Measurements from ENCODE around the gene ARHGEF4. TPM values are rescaled to one million over a fixed set of nuclear protein-coding genes. Genes with fewer than 3 reads are reported as not detected.

The ARHGEF4 gene
- total RNA-seq, 1 donor from 2014 or later, result 43.2 TPM

DNA sequence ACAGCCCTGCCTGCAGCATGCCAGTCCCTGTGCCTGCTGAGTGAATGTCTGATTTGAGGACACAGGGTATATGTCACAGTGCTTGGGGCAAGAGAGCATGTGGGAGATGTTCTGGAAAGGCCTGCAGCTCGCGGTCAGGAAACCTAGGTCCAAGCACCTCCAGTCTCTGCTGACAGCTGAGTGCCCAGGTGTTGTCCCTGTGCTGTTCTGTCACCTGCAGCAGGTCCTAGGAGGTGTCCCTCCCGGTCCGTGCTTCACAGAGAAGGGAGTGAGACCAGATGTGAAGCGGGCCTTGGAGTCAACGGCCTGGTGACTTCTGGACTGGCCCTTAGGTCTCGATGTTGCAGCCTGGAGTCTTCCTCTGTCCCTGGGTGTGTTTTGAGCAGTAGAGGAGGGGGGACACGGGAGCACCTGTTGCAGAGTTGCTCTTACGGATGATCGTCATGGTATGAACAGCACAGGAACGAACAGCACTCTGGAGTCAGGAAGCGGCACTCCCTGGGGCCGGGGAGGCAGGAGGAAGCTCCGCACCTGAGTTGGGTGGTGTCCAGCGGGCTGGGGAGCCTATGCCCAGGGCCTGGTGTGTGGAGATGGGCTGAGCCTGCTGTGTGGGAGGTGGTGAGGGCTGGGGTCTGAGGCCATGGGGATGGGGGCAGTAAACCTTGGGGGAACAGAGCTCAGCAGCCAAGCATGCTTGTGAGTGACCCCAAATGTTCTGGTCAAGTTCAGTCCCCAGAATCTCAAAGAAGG is 21.6 kb upstream of the ARHGEF4 start:
- FAIRE-seq, result no peak
- no peak for DNase-seq (ENCODE audit: low spot score in 2 of 2)

DNA sequence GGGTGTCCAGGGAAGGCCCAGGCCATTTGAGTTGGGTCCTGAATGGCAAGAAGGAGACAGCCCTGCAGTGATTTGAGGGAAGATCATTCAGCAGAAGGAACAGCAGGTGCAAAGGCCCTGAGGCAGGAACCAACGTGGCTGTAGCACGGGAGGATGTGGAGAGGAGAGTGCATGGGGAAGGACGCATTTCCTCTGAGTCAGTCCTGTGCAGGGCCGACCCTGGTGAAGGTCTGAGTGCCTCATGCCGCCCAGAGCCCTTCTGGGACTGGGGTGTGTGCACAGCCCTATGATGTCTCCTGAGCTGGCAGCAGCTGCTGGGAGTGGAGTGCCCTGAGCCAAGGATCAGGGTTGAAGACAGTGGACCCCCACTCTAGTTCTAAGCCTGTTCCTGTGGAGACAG is 17.9 kb upstream of the ARHGEF4 start:
- DNase-seq (ENCODE audit: low spot score in 2 of 2), result no peak

GRCh38 chr2:130819226-130819607 is 17.5 kb upstream of the ARHGEF4 start:
- FAIRE-seq, result no peak

More for the DNA sequence above, 17.9 kb upstream of the ARHGEF4 start:
- FAIRE-seq, result no peak

GRCh38 chr2:130819608-130820278 is 17.0 kb upstream of the ARHGEF4 start:
- FAIRE-seq, result no peak

More at GRCh38 chr2:130819226-130819607, 17.5 kb upstream of the ARHGEF4 start:
- DNase-seq (ENCODE audit: low spot score in 2 of 2), result no peak

GRCh38 chr2:130820279-130820861 is 16.3 kb upstream of the ARHGEF4 start:
- no peak for FAIRE-seq

More at GRCh38 chr2:130819608-130820278, 17.0 kb upstream of the ARHGEF4 start:
- no peak for DNase-seq (ENCODE audit: low spot score in 2 of 2)

GRCh38 chr2:130821867-130822266 is 14.8 kb upstream of the ARHGEF4 start:
- FAIRE-seq (no peak), DNase-seq (ENCODE audit: low spot score in 2 of 2) (no peak)

More at GRCh38 chr2:130820279-130820861, 16.3 kb upstream of the ARHGEF4 start:
- DNase-seq (ENCODE audit: low spot score in 2 of 2), result peak in 1 of 2 donors; percentile 53

DNA sequence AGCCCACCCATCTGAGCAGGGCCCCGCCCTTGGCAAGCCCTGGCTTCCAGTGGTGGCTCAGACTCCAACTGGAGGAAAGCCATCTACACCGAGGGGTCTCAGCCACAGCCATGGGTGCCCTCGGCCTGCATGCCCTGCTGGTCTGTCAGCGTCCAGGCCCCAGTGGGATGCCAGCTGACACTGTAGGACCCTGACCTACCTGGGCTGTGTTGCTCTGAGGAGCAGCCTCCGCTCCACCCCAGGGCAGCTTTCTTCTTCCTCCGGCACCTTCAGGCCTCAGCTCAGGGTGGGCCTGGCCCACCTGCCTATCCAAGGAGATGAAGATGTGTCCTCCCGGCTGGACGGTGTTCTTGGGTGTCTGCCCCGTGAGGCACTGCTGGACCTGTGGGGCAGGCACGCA is 13.9 kb upstream of the ARHGEF4 start:
- no peak for FAIRE-seq

DNA sequence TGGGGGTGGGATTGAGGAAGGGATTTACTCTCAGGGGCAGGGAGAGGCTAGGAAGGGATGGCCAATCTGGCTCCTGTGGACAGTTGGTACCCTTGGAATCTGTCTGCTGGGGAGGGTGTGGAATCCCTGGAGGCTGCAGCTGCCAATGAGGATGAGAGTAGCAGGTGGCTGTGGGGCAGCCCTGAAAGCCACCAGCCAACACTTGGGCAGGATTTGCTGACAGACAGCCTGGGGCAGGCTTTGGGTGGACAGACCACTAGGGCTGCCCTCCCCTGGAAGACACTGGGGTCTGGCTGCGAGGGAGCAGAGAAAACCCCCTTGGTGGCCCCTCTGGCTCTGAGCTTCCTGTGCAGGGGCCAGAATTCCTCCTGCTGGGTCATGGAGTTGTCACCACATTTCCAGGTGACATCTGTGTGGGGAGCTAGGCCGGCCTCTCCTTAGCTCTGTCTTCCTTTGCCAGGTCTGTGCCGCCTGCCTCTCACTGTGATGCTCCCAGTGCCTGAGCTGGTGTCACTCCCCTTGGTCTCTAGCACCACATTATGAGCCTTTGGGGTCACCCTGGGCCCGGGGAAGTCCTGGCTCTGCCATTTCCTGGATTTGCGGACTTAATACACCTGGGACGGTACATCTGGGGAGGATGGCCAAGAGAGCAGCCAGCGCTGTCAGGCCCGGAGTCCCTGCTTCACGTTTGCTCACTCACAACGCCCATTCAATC is 13.4 kb upstream of the ARHGEF4 start:
- FAIRE-seq (no peak), DNase-seq (ENCODE audit: low spot score in 2 of 2) (no peak)

More for the DNA sequence above, 13.9 kb upstream of the ARHGEF4 start:
- no peak for DNase-seq (ENCODE audit: low spot score in 2 of 2)

DNA sequence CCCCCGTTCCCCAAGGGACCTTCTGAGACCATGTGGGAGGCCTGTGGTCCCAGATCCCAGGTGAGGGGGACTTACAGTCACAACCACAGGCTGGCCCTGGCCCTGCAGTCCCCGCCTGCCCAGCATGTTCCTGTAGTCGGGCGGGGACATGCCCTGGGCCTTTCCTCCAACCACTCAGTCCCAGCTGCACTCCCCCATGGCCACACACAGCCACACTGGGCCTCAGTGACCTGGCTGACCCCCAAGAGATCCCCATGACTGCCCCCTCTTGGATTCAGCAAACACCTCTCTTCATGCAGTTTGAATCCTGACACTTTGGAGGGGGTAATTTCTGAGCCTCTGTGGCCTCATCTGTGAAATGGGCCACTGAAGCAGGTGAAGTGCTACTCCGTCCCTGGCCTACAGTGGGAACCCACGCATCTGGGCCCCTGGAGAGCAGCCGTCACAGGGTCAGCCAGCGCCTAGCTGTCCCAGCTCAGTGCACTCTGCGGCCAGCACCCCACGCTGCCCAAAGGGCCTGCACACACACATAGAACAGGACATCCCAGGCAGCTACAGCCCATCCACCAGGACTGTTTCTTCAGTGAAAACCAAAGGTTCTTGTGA is 12.7 kb upstream of the ARHGEF4 start:
- DNase-seq (ENCODE audit: low spot score in 2 of 2) (no peak), FAIRE-seq (no peak)

DNA sequence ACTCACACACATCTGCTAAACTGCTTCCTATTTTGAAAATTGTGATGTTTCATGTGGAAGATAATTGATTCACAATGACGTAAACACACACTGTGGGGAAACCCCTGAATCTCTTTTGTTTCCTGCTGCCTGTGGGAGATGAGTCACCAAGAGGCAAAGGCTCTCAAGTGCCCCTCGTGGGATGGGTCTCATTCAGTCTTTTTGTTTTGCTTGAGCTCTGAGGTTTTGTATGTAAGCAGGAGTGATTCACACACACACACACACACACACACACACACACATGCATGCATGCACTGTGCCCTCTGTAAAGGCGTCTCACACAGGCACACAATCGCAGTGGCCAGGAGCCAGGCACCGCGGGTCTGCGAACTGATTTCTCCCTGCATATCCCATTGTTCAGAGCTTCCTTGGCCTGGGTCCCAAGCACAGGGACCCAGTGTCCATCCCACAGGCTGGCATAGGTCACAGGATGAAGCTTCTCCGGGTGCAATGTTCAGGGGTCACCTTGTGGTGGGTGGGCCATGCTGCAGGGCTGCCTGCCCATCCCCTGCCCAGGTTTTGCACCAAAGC is 12.1 kb upstream of the ARHGEF4 start:
- no peak for FAIRE-seq
- DNase-seq (ENCODE audit: low spot score in 2 of 2), result peak; percentile 46 to 78

DNA sequence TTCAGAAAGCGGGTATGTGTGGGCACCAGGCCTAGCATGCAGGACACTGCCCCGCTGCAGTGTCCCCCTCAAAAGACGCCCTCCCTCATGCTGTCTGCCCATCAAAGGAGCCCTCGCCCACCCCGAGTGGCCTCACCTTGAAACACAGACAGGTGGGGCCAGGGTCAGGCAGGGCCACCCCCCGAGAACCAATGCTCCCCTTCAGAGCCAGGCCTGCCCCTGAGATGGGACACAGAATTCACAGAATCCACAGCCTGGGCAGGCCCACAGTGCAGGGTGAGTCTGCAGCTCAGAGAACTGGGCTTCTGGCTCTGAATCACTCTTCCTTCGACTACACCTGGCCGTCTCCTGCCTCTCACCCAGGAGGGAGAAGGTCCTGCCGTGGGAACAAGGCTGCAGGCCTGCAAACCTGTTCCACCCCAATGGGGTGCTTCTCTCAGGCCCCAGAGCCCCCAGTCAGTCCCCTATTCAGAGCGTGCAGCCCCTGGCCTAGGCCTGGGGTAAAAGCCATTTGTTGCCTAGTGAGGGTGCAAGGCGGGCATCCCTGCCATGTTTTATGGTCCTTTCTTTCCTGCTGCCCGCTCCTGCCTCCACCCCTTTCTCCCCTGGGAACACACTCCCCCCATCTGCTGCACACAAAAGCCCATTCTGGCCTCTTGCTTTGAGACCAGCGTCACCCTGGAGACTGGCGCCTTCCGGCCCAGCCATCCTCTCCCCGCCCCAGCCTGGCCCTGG is 11.3 kb upstream of the ARHGEF4 start:
- FAIRE-seq, result no peak
- peak; percentile 54 to 67 for DNase-seq (ENCODE audit: low spot score in 2 of 2)

GRCh38 chr2:130825966-130826253 is 10.8 kb upstream of the ARHGEF4 start:
- no peak for DNase-seq (ENCODE audit: low spot score in 2 of 2)
- FAIRE-seq, result no peak

GRCh38 chr2:130826419-130826818 is 10.3 kb upstream of the ARHGEF4 start:
- no peak for FAIRE-seq
- DNase-seq (ENCODE audit: low spot score in 2 of 2), result no peak

GRCh38 chr2:130826821-130827501 is 9.8 kb upstream of the ARHGEF4 start:
- DNase-seq (ENCODE audit: low spot score in 2 of 2), result no peak

GRCh38 chr2:130827502-130828251 is 9.0 kb upstream of the ARHGEF4 start:
- no peak for DNase-seq (ENCODE audit: low spot score in 2 of 2)
- FAIRE-seq, result no peak

More at GRCh38 chr2:130826821-130827501, 9.8 kb upstream of the ARHGEF4 start:
- FAIRE-seq, result no peak

DNA sequence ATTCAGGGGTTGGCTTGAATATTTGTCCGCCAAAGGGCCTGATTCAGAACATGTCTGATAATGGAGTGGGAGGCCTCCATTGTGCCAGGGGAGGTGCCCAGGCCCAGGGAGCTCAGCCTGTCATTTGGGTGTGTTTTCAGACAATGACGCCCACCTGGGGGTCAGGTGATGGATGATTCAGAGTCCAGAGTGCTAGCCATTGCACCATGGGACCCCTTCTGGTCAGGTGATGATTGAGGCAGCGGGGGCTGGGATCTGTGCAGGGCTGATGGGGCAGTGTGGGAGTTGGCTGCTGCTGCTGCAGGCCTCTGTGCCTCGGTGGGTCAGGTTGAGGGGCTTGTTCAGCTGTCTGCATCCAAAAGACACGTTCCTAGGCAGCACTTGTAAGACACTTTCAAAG is 8.3 kb upstream of the ARHGEF4 start:
- FAIRE-seq (no peak), DNase-seq (ENCODE audit: low spot score in 2 of 2) (no peak)

DNA sequence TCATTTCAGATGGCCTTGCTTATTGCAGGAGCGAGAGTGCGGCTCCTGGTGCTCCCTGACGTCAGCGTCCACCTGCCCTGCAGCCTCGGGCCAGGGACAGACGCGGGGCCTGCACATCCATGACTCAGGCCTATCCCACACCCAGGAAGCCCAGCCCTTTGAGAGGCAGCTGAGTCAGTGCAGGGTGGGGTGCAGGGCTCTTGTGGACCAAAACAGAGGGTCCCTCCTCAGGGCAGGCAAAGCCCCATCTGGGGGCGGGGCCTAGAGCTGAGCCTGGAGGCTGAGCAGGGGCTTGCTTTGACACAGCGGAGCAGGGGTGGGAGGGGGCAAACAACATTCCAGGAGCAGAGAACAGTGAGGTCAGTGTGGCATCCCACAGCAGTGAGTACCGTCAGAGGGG is 7.7 kb upstream of the ARHGEF4 start:
- DNase-seq (ENCODE audit: low spot score in 2 of 2) (no peak), FAIRE-seq (no peak)

DNA sequence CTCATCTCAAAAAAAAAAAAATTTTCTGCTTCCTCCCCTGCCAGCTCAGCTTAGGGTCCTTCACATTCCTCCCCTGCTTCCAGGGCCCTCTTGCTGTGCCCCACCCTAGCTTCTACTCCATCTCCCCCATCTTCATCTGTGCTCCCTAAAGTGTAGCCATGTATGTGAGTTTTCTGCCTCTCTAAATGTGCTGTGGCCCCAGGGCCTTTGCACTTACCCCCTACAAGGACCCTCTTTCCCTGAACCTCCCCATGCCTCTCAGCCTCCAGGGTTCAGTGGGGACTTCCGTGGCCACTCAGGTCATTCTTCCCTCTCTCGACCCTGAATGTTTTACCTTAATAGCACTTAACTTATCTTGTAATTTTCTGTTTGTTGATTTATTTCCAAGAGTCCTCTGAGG is 6.2 kb upstream of the ARHGEF4 start:
- FAIRE-seq, result no peak
- no peak for DNase-seq (ENCODE audit: low spot score in 2 of 2)

All from frontal cortex (tissue), 4 donors.